GM19351 (cell line): ENCODE measurements around the gene MDN1.
"Not testable (repeated sequence)": the region's sequence is repeated elsewhere in the genome, so short reads cannot be mapped to it uniquely, and the experiment has no call there.

Experiments
- ATAC-seq: cut with Tn5 transposase; IDR thresholded peaks from one replicate; pipeline ENCODE4 v1.9.1; 2021; ENCODE audit warnings: mild to moderate bottlenecking, moderate library complexity; ENCODE audit not compliant: unreplicated experiment

MDN1 gene

GRCh38 chr6:89819336-89820130 is at the start of gene MDN1:
MDN1 (minus strand) TSS chr6:89819794; CDS start chr6:89819607, 187 bp downstream.
- peak; percentile 92 for ATAC-seq

GRCh38 chr6:89866024-89866678 is 46.6 kb upstream of the MDN1 start:
- ATAC-seq, result no peak

GRCh38 chr6:89862698-89863097 is 43.1 kb upstream of the MDN1 start:
- ATAC-seq, result peak; percentile 7

GRCh38 chr6:89862273-89862672 is 42.7 kb upstream of the MDN1 start:
- peak; percentile 83 for ATAC-seq

- ATAC-seq, result peak; percentile 57
Measured at GRCh38 chr6:89859744-89860143, 40.1 kb upstream of the MDN1 start.

GRCh38 chr6:89858041-89858440 is 38.4 kb upstream of the MDN1 start:
- ATAC-seq, result no peak

- no peak for ATAC-seq
Measured at GRCh38 chr6:89853068-89853467, 33.5 kb upstream of the MDN1 start.

GRCh38 chr6:89847513-89847912 is 27.9 kb upstream of the MDN1 start:
- ATAC-seq, result not testable (repeated sequence)

GRCh38 chr6:89843070-89843469 is 23.5 kb upstream of the MDN1 start:
- no peak for ATAC-seq

GRCh38 chr6:89842228-89842627 is 22.6 kb upstream of the MDN1 start:
- no peak for ATAC-seq

- no peak for ATAC-seq
Measured at GRCh38 chr6:89840538-89840937, 20.9 kb upstream of the MDN1 start.

- ATAC-seq, result no peak
Measured at GRCh38 chr6:89836639-89837222, 17.1 kb upstream of the MDN1 start.

GRCh38 chr6:89834884-89835792 is 15.5 kb upstream of the MDN1 start:
- peak; percentile 97 for ATAC-seq

- ATAC-seq, result no peak
Measured at GRCh38 chr6:89830170-89830809, 10.7 kb upstream of the MDN1 start.

GRCh38 chr6:89829472-89830169 is 10.0 kb upstream of the MDN1 start, which contains the start of gene CASP8AP2:
CASP8AP2 (plus strand) TSS chr6:89829880.
- ATAC-seq, result peak; percentile 93

- peak; percentile 35 for ATAC-seq
Measured at GRCh38 chr6:89828988-89829471, 9.4 kb upstream of the MDN1 start.

- not testable (repeated sequence) for ATAC-seq
Measured at GRCh38 chr6:89828475-89828987, 8.9 kb upstream of the MDN1 start.

- ATAC-seq, result no peak
Measured at GRCh38 chr6:89826029-89826528, 6.5 kb upstream of the MDN1 start.

- peak; percentile 29 for ATAC-seq
Measured at GRCh38 chr6:89818977-89819335, 638 bp downstream of the MDN1 start.
